HepG2 (cell line): ENCODE results near the gene HOXB5. TPM values are rescaled to one million over a fixed set of nuclear protein-coding genes. Genes with fewer than 3 reads are reported as not detected.

ENCODE experiments used
- ATAC-seq: fragments of 200-7000 bp; cut with Tn5 transposase; 3 replicates; pipeline ENCODE4 v1.9.1; 2020; ENCODE audit warnings: mild to moderate bottlenecking, moderate library complexity
- BruUV-seq: library from RNA; stranded (reverse); fragments of 400-500 nt; replicated peaks from 2 replicates; lab custom pipeline; 2021; lab: Mats Ljungman, UMichigan
- CTCF ChIA-PET: fragments of 300-600 bp; formaldehyde crosslinking; extraction: SDS; loops from one replicate; lab custom pipeline; 2021; ENCODE audit warnings: low total read pairs, inconsistent platforms, low intra/inter-chr PET ratio; lab: Yijun Ruan, JAX
- POLR2A ChIA-PET: fragments of 350-600 bp; sonication (Branson Sonifier 250); formaldehyde crosslinking; loops from one replicate; lab custom pipeline; 2020; ENCODE audit warnings: antibody characterized with exemption, inconsistent platforms; lab: Yijun Ruan, JAX
- DNase-seq: peaks from one replicate; pipeline ENCODE4 v3.0.0-alpha.2; 2015; ENCODE audit warnings: low spot score
- FAIRE-seq: peaks from 3 replicates; lab custom pipeline; 2011; peaks lifted over from hg19 to GRCh38; lab: Jason Lieb, UNC
- H2AFZ ChIP-seq: one replicate; pipeline ENCODE4 v1.6.1; 2011; ENCODE audit warnings: low read length, inconsistent platforms
- H3K27ac ChIP-seq: fragments of 300-600 bp; 3 replicates; pipeline ENCODE4 v1.8.0; 2011; ENCODE audit warnings: mixed run types, mild to moderate bottlenecking, mixed read lengths, low read length, inconsistent platforms; ENCODE audit not compliant: insufficient read depth; ENCODE audit errors: extremely low read length
- H3K27me3 ChIP-seq, 2 experiments: fragments of 200-600 bp in 1 of 2; 2 replicates in 1 of 2; 3 replicates in 1 of 2; pipeline versions ENCODE4 v1.6.0 to v1.8.0; 2011; ENCODE audit warnings: low read length in 2 of 2, mild to moderate bottlenecking in 2 of 2, moderate library complexity in 2 of 2, inconsistent platforms in 1 of 2; ENCODE audit not compliant: insufficient read depth in 2 of 2, control insufficient read depth in 1 of 2
- H3K36me3 ChIP-seq, 2 experiments: fragments of 200-600 bp in 1 of 2; replicated peaks in 1 of 2; 2 replicates in 1 of 2; 3 replicates in 1 of 2; pipeline versions ENCODE4 v1.5.1 to v1.8.0; 2011; ENCODE audit warnings: low read length in 2 of 2, inconsistent platforms in 1 of 2; ENCODE audit not compliant: insufficient read depth in 2 of 2, control insufficient read depth in 1 of 2
- H3K4me1 ChIP-seq: 2 replicates; pipeline ENCODE4 v1.5.1; 2012; ENCODE audit warnings: low read length, inconsistent platforms; ENCODE audit not compliant: insufficient read depth
- H3K4me2 ChIP-seq: 2 replicates; pipeline ENCODE4 v1.6.0; 2011; ENCODE audit warnings: low read depth, low read length, inconsistent platforms
- H3K4me3 ChIP-seq, 3 experiments: fragments of 200-600 bp in 1 of 3; sonication (generic), shearing (Covaris generic) in 1 of 3; replicated peaks in 1 of 3; 2 replicates each; pipeline ENCODE4 v1.5.1; 2011 to 2016; ENCODE audit warnings: low read length in 3 of 3, inconsistent platforms in 2 of 3, low read depth in 2 of 3, mild to moderate bottlenecking in 2 of 3, control low read depth in 1 of 3, mixed read lengths in 1 of 3; ENCODE audit not compliant: insufficient read depth in 1 of 3
- H3K79me2 ChIP-seq: one replicate; pipeline ENCODE4 v1.6.1; 2011; ENCODE audit warnings: low read length, inconsistent platforms; ENCODE audit not compliant: insufficient read depth
- H3K9ac ChIP-seq: 2 replicates; pipeline ENCODE4 v1.6.0; 2011; ENCODE audit warnings: mild to moderate bottlenecking, low read depth, low read length, inconsistent platforms; ENCODE audit not compliant: insufficient read depth
- H3K9me3 ChIP-seq: 2 replicates; pipeline ENCODE4 v1.5.1; 2012; ENCODE audit warnings: mild to moderate bottlenecking, low read length
- H4K20me1 ChIP-seq: 2 replicates; pipeline ENCODE4 v1.6.0; 2011; ENCODE audit warnings: inconsistent platforms, mild to moderate bottlenecking, low read length, moderate library complexity; ENCODE audit not compliant: insufficient read depth
- EZH2 ChIP-seq: conservative IDR thresholded peaks from 2 replicates; pipeline ENCODE4 v1.6.1; 2012; ENCODE audit warnings: mild to moderate bottlenecking, low read depth, low read length, moderate library complexity
- FOXP1 ChIP-seq, 2 experiments: fragments of 450-650 bp in 1 of 2; IDR thresholded peaks; 2 replicates each; pipeline ENCODE4 v1.6.1; 2017 to 2018; ENCODE audit warnings: antibody characterized with exemption in 1 of 2
- HOXA3 ChIP-seq: sonication (generic); formaldehyde crosslinking; IDR thresholded peaks from 2 replicates; pipeline ENCODE4 v1.5.0; 2020; ENCODE audit warnings: missing genetic modification reagents
- IKZF5 ChIP-seq: IDR thresholded peaks from 2 replicates; pipeline ENCODE4 v1.6.1; 2018; ENCODE audit warnings: missing genetic modification reagents, mild to moderate bottlenecking, missing compliant biosample characterization
- MTF2 ChIP-seq: sonication (generic); formaldehyde crosslinking; IDR thresholded peaks from 2 replicates; pipeline ENCODE4 v1.5.0; 2020; ENCODE audit warnings: missing genetic modification reagents, borderline replicate concordance
- PATZ1 ChIP-seq: sonication (generic); formaldehyde crosslinking; IDR thresholded peaks from 2 replicates; pipeline ENCODE4 v1.4.0; 2020; ENCODE audit warnings: missing genetic modification reagents
- SMC3 ChIP-seq: IDR thresholded peaks from 2 replicates; pipeline ENCODE4 v1.6.1; 2011; ENCODE audit warnings: low read length, improper control_type of control experiment
- SP4 ChIP-seq: sonication (generic); formaldehyde crosslinking; IDR thresholded peaks from 2 replicates; pipeline ENCODE4 v1.8.1; 2023; ENCODE audit warnings: mild to moderate bottlenecking, missing genetic modification reagents
- ZFP36 ChIP-seq: fragments of 150-350 bp; IDR thresholded peaks from 2 replicates; pipeline ENCODE4 v1.6.1; 2018; ENCODE audit warnings: borderline replicate concordance, low read length, low read depth; ENCODE audit not compliant: partially characterized antibody
- ZNF768 ChIP-seq: sonication (generic); formaldehyde crosslinking; IDR thresholded peaks from 2 replicates; pipeline ENCODE4 v1.4.0; 2020; ENCODE audit warnings: missing genetic modification reagents
- ZNF775 ChIP-seq: sonication (generic); formaldehyde crosslinking; IDR thresholded peaks from 2 replicates; pipeline ENCODE4 v1.4.0; 2020; ENCODE audit warnings: missing genetic modification reagents, mild to moderate bottlenecking, moderate library complexity, borderline replicate concordance
- WGBS: methylation state at CpG from one replicate; pipeline ENCODE4 v1.1.6; 2017; ENCODE audit warnings: low lambda C conversion rate; 5-methylcytosine and 5-hydroxymethylcytosine counted together
- in situ Hi-C: cut with HindIII; loops from 2 replicates; pipeline ENCODE4 v1.10.0; 2017; ENCODE audit warnings: low pct_unique_long_range_greater_than_20kb; ENCODE audit not compliant: extremely low pct_ligation_motif_present
- intact Hi-C: fragments of 100-400 bp; cut with micrococcal nuclease; formaldehyde crosslinking; loops from one replicate; pipeline ENCODE4 v1.10.0; 2022; ENCODE audit not compliant: unreplicated experiment
- polyA plus RNA-seq, 8 experiments: library from polyadenylated mRNA; depleted of rRNA in 3 of 8; stranded (reverse) in 7 of 8; unstranded in 1 of 8; fragments of >200 nt; fragmentation: Illumina TruSeq in 4 of 8; extraction: Trizol in 4 of 8; gene quantifications; 2 replicates each; pipeline versions ENCODE4 v1.2.1 to v1.2.3, GENCODE V29; 2011 to 2016; ENCODE audit warnings: low read depth in 4 of 8, missing spikeins in 1 of 8, mixed read lengths in 1 of 8; ENCODE audit not compliant: insufficient read depth in 1 of 8
- total RNA-seq, 5 experiments: library from RNA; depleted of rRNA; stranded (reverse); fragments of >200 nt; fragmentation: Illumina TruSeq; extraction: Trizol; gene quantifications; 2 replicates each; pipeline ENCODE4 v1.2.3, GENCODE V29; 2016; ENCODE audit warnings: low read depth in 1 of 5

HOXB5 gene
- total and polyA plus RNA-seq, 2 of the 13 experiments (the other 11 are each of a cell fraction or from before 2014, with no cell fraction given) = not detected

GRCh38 chr17:48594538-48595277 lies 1.1 kb upstream of the HOXB5 start:
- H3K4me2 ChIP-seq = peak overlapping the region; percentile 41
- WGBS = 35% methylated on average over 21 of the region's 25 CpGs
- TF ChIP-seq SP4 = no peak
- 0 out of 2 replicates have a peak, but pooled peaks have one; percentile 17 for TF ChIP-seq ZNF768 (CRISPR knock-in tag)
- TF ChIP-seq EZH2 = peak; percentile 12
- TF ChIP-seq, all 625 proteins: peak for 2
- ATAC-seq (no peak), FAIRE-seq (no peak), DNase-seq (no peak)
- Histone ChIP-seq H3K4me3 (peak overlapping the region in 1 of 3 experiments; percentile 9; a peak in 1 of 6 replicates), H3K9ac (no peak overlapping the region), H3K4me1 (0 out of 2 replicates have a peak, but pooled peaks cover 6% of the 10 kb centered on the region), H4K20me1 (no peaks in the 10 kb centered on the region; the same call in 1 of the 2 replicates), H3K9me3 (no peaks in the 10 kb centered on the region), H3K79me2 (no peaks in the 10 kb centered on the region), H3K27ac (no peak overlapping the region), H2AFZ (no peak overlapping the region), H3K27me3 (peaks cover 51 to 91% of the 10 kb centered on the region in 2 experiments), H3K36me3 (no peaks in the 10 kb centered on the region)
- intact Hi-C loops = loop anchor here (1.0 kb wide), 1 partner anchor 258 kb away; no protein-coding TSS in a partner anchor
- CTCF ChIA-PET = interaction anchor here (0.8 to 1.9 kb wide), 3 partner anchors 243 to 441 kb away, joined by 3 to 7 read pairs (median 5); no protein-coding TSS in a partner anchor
- BruUV-seq = no TSS peak
- in situ Hi-C loops = loop anchor here (5.0 kb wide), 1 partner anchor 442 kb away; no protein-coding TSS in a partner anchor
- POLR2A ChIA-PET = no interaction called here

DNA sequence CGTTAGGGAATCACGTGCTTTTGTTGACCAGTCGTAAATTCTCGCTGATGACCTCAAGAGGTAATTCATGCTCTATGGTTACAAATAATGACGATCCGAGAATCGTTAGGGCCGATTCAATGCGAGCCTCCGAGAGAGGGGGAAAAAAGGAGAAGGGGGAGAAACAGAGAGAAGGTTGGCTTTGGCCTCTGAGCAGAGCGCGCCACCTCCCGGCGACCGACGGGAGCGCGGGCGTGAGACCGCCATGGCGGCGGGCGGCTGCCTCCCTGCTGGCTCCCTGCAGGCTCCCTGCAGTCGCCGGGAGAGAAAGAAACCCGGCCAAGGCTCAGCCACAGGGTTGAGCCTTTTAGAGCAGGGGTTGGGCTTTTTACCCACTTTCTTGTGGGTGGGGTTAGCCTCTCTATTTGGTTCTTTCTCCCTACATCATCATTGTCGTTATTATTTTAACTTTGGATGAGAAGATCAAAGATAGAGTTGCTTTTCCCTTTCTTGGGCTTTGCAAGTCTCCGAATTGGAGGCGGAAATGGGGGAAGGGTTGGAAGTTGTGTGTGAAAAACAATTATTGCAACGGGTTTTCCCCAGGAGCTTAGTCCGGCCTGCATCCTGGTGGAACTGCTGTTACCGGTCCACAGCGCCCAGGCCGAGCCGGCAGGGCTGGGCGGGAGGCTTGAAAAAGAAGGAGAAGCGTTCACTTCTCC lies 410 bp upstream of the HOXB5 start:
- intact Hi-C loops = loop anchor here (1.0 kb wide), 1 partner anchor 258 kb away; no protein-coding TSS in a partner anchor
- H2AFZ ChIP-seq = no peak overlapping the region
- in situ Hi-C loops = no loop called here
- H3K36me3 ChIP-seq = no peaks in the 10 kb centered on the region
- ATAC-seq (peak; percentile 81), FAIRE-seq (no peak), DNase-seq (peak; percentile 31)
- no TSS peak for BruUV-seq
- ChIA-PET POLR2A (interaction anchor here (0.6 kb wide), 1 partner anchor 436 kb away, joined by 3 read pairs; no protein-coding TSS in a partner anchor), CTCF (interaction anchor here (0.8 to 1.9 kb wide), 4 partner anchors 242 to 441 kb away, joined by 3 to 7 read pairs (median 4); no protein-coding TSS in a partner anchor)
- H3K9me3 ChIP-seq = no peaks in the 10 kb centered on the region
- H3K4me2 ChIP-seq = peak overlapping the region; percentile 41
- no peaks in the 10 kb centered on the region; the same call in 1 of the 2 replicates for H4K20me1 ChIP-seq
- H3K27me3 ChIP-seq = peaks cover 50 to 91% of the 10 kb centered on the region in 2 experiments
- peak overlapping the region in 1 of 3 experiments; percentile 9; a peak in 1 of 6 replicates for H3K4me3 ChIP-seq
- 7% methylated on average over 36 of the region's 37 CpGs for WGBS
- H3K27ac ChIP-seq = no peak overlapping the region
- H3K79me2 ChIP-seq = no peaks in the 10 kb centered on the region
- H3K9ac ChIP-seq = no peak overlapping the region
- H3K4me1 ChIP-seq = 0 out of 2 replicates have a peak, but pooled peaks cover 6% of the 10 kb centered on the region
- TF ChIP-seq ZFP36 = peak; percentile 39
- TF ChIP-seq ZNF775 (CRISPR knock-in tag) = peak; percentile 35; the same call in 1 of the 2 replicates
- no peak for TF ChIP-seq FOXP1 (IDR thresholded peaks at IDR 0.05)
- no peak for TF ChIP-seq FOXP1 (CRISPR knock-in tag; IDR thresholded peaks at IDR 0.05)
- TF ChIP-seq IKZF5 (CRISPR knock-in tag) = peak; percentile 44; the same call in 1 of the 2 replicates
- peak; percentile 55; the same call in 1 of the 2 replicates for TF ChIP-seq HOXA3
- peak; percentile 57 for TF ChIP-seq PATZ1
- TF ChIP-seq MTF2 (CRISPR knock-in tag) = peak; percentile 56; the same call in 1 of the 2 replicates
- TF ChIP-seq SMC3 = peak; percentile 42; the same call in 1 of the 2 replicates
